Measurements from ENCODE around the gene ESYT3. TPM values are rescaled to one million over a fixed set of nuclear protein-coding genes. Genes with fewer than 3 reads are reported as not detected.

Gene ESYT3
- total and polyA plus RNA-seq, 2 of the 8 experiments (the other 6 are each of a cell fraction or from before 2014, with no cell fraction given) = 4.4 to 7.3 TPM

GRCh38 chr3:138511945-138512344 is 77.5 kb downstream of the ESYT3 start:
- no peak overlapping the region for H3K23ac ChIP-seq (ENCODE audit: insufficient read length)
- H4K5ac ChIP-seq (ENCODE audit: insufficient read length, low read depth, low read length) = no peak overlapping the region
- no peak for DNase-seq (ENCODE audit: low read depth in 1 of 2, low spot score in 2 of 2)
- H2BK20ac ChIP-seq (ENCODE audit: low read length) = no peak overlapping the region
- H2BK12ac ChIP-seq (ENCODE audit: low read depth, low read length) = no peak overlapping the region
- H4K20me1 ChIP-seq (replicated peaks in 1 of 2; ENCODE audit: control insufficient read depth in 1 of 2, insufficient read depth in 2 of 2, low read length in 2 of 2) = no peaks in the 10 kb centered on the region
- no peak overlapping the region for H3K4ac ChIP-seq (replicated peaks; ENCODE audit: insufficient read length, low read depth, low read length)
- no peak overlapping the region for H3K4me3 ChIP-seq (ENCODE audit: extremely low read depth in 1 of 4, insufficient read depth in 2 of 4, low read depth in 3 of 4, low read length in 4 of 4)
- H3K79me1 ChIP-seq (ENCODE audit: low read depth, low read length) = no peaks in the 10 kb centered on the region
- no peak overlapping the region for H2AK5ac ChIP-seq (ENCODE audit: low read depth, low read length)
- H3K9me3 ChIP-seq (ENCODE audit: insufficient read depth in 2 of 2, low read depth in 1 of 2, low read length in 1 of 2) = no peaks in the 10 kb centered on the region
- no peak overlapping the region for H3K27ac ChIP-seq (ENCODE audit: low read depth, low read length)
- H2BK120ac ChIP-seq (replicated peaks; ENCODE audit: low read depth, low read length) = no peak overlapping the region
- ChIA-PET CTCF (ENCODE audit: partially characterized antibody) (interaction anchor here (0.7 to 2.0 kb wide), 5 partner anchors 13 to 407 kb away, joined by 3 to 7 read pairs (median 3); no protein-coding TSS in a partner anchor), POLR2A (ENCODE audit: partially characterized antibody) (no interaction called here)
- no peak overlapping the region for H4K91ac ChIP-seq (replicated peaks; ENCODE audit: insufficient read length, low read length)
- no peak overlapping the region for H4K8ac ChIP-seq (ENCODE audit: extremely low read depth, insufficient read depth, low read length)
- no peak overlapping the region for H3K56ac ChIP-seq (replicated peaks; ENCODE audit: insufficient read length, low read depth, low read length)
- H3K14ac ChIP-seq (ENCODE audit: insufficient read length) = no peak overlapping the region
- H3K4me2 ChIP-seq (ENCODE audit: insufficient read depth in 1 of 2, low read depth in 2 of 2, low read length in 2 of 2) = no peak overlapping the region
- no peak overlapping the region for H3K18ac ChIP-seq (ENCODE audit: extremely low read depth, low read length)
- no peaks in the 10 kb centered on the region for H3K23me2 ChIP-seq (ENCODE audit: low read depth, low read length)
- H3K4me1 ChIP-seq (replicated peaks in 1 of 4; ENCODE audit: control insufficient read depth in 3 of 4, insufficient read depth in 4 of 4, low read length in 3 of 4) = peaks cover 0 to 3% (median 0%) of the 10 kb centered on the region in 4 experiments; a peak in 1 of 7 replicates
- H3K36me3 ChIP-seq (ENCODE audit: control insufficient read depth in 2 of 4, insufficient read depth in 4 of 4, low read length in 3 of 4) = peaks cover 0 to 7% (median under 1%) of the 10 kb centered on the region in 4 experiments; a peak in 2 of 8 replicates
- no peaks in the 10 kb centered on the region for H3K27me3 ChIP-seq (replicated peaks in 1 of 4; ENCODE audit: control insufficient read depth in 3 of 4, extremely low read depth in 1 of 4, insufficient read depth in 3 of 4, low read length in 3 of 4)
- H2BK15ac ChIP-seq (ENCODE audit: low read length) = no peak overlapping the region
- no peak for FAIRE-seq
- H2AFZ ChIP-seq (ENCODE audit: low read length) = no peak overlapping the region
- no peaks in the 10 kb centered on the region for H3K79me2 ChIP-seq (ENCODE audit: control insufficient read depth in 1 of 2, insufficient read depth in 2 of 2, low read length in 2 of 2)
- H2BK5ac ChIP-seq (ENCODE audit: low read depth, low read length) = no peak overlapping the region
- H3K9ac ChIP-seq (replicated peaks in 1 of 4; ENCODE audit: extremely low read depth in 1 of 4, low read depth in 3 of 4, low read length in 3 of 4) = no peak overlapping the region
- no peak for TF ChIP-seq USF2 (IDR thresholded peaks at IDR 0.05; ENCODE audit: low read length)
- TF ChIP-seq SIRT6 (IDR thresholded peaks at IDR 0.05; ENCODE audit: low read length) = no peak
- TF ChIP-seq JUN (IDR thresholded peaks at IDR 0.05; ENCODE audit: low read depth, low read length) = no peak
- TF ChIP-seq SIX5 (IDR thresholded peaks at IDR 0.05; ENCODE audit: low read depth, low read length) = no peak
- no peak for TF ChIP-seq SP4 (IDR thresholded peaks at IDR 0.05; ENCODE audit: low read length)
- no peak for TF ChIP-seq KDM4A (IDR thresholded peaks at IDR 0.05; ENCODE audit: low read depth, low read length, severe bottlenecking)
- TF ChIP-seq BACH1 (IDR thresholded peaks at IDR 0.05; ENCODE audit: low read length) = no peak
- TF ChIP-seq FOSL1 (IDR thresholded peaks at IDR 0.05; ENCODE audit: insufficient read depth, low read depth, low read length) = no peak
- no peak for TF ChIP-seq MAX (IDR thresholded peaks at IDR 0.05)
- TF ChIP-seq NANOG (IDR thresholded peaks at IDR 0.05; ENCODE audit: insufficient read depth, low read depth, low read length, poor library complexity, severe bottlenecking) = no peak
- TF ChIP-seq RXRA (IDR thresholded peaks at IDR 0.05; ENCODE audit: insufficient read depth, low read depth, low read length) = no peak
- TF ChIP-seq RFX5 (IDR thresholded peaks at IDR 0.05; ENCODE audit: borderline replicate concordance, low read depth, low read length) = no peak
- TF ChIP-seq CHD1 (IDR thresholded peaks at IDR 0.05; ENCODE audit: low read depth, low read length) = no peak
- TF ChIP-seq RBBP5 (IDR thresholded peaks at IDR 0.05; ENCODE audit: borderline replicate concordance, low read depth, low read length) = no peak
- TF ChIP-seq JUND (IDR thresholded peaks at IDR 0.05; ENCODE audit: low read length) = no peak

Data from H1 (cell line).